Astrocyte of the cerebellum (primary cell): ENCODE data around the gene TAS1R1.

Experiments
- DNase-seq: peaks from one replicate; pipeline ENCODE4 v3.0.0-alpha.2; 2011; ENCODE audit warnings: low read depth
- H3K4me3 ChIP-seq: 2 replicates; pipeline ENCODE4 v1.5.1; 2011; ENCODE audit warnings: mild to moderate bottlenecking, low read depth, low read length, moderate library complexity
- CTCF ChIP-seq: IDR thresholded peaks from 2 replicates; pipeline ENCODE4 v1.5.1; 2012; ENCODE audit warnings: low read length, low read depth, moderate library complexity, mild to moderate bottlenecking; ENCODE audit errors: missing control alignments
- in situ Hi-C: cut with HindIII; loops from 2 replicates; pipeline ENCODE4 v1.10.0; 2017; ENCODE audit warnings: low sequenced_read_pairs

Gene TAS1R1

GRCh38 chr1:6587261-6588005 is 32.3 kb downstream of the TAS1R1 start:
- in situ Hi-C loops = no loop called here
- no peak overlapping the region for H3K4me3 ChIP-seq
- DNase-seq = no peak
- TF ChIP-seq CTCF = no peak

- no peak overlapping the region for H3K4me3 ChIP-seq
- no peak for DNase-seq
- TF ChIP-seq CTCF = no peak
- in situ Hi-C loops = no loop called here
These were observed 33.2 kb downstream of the TAS1R1 start for GRCh38 chr1:6588128-6588892.

GRCh38 chr1:6588893-6589520 is 33.9 kb downstream of the TAS1R1 start:
- in situ Hi-C loops = no loop called here
- no peak for DNase-seq
- TF ChIP-seq CTCF = no peak
- H3K4me3 ChIP-seq = no peak overlapping the region

DNA sequence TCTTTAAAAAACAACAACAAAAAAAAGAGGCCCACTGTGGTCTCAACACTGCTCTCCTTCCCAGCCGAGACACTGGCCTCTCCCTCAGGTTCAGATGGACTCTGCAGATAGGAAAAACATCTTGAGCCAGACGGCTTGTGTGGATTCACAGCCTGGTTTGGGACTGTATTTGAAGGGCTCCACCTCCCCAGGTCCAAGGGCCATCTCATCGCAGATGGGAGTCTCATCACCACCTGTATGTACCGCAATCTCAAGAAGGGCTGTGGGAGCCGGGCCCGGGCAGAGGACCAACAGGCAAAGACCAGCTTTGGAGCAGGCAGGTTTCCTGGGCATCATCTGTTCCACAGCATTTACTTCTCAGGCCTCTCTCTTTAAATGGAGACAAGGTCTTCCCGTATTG is 34.9 kb downstream of the TAS1R1 start:
- no peak overlapping the region for H3K4me3 ChIP-seq
- no peak for DNase-seq
- no peak for TF ChIP-seq CTCF
- in situ Hi-C loops = no loop called here

DNA sequence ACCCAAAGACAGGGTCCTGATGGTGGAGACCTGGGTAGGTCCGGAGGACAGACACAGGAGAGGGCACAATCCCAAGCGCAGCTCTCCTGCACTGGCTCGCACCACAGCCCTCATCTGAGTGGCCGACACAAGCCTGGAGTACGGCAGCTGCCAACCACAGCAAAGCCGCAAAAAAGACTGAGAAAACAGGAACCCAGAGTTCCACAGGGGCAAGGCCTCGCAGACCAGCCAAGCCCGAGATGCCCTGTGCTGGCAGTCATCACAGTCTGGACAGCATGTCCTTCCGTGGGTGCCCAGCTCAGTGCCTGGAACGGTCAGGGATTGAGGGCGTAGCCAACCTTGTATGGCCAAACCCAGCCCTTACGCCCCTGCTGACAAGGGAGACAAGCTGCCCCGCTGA is 36.1 kb downstream of the TAS1R1 start:
- no peak for DNase-seq
- TF ChIP-seq CTCF = no peak
- H3K4me3 ChIP-seq = no peak overlapping the region
- in situ Hi-C loops = no loop called here

GRCh38 chr1:6591644-6592043 is 36.5 kb downstream of the TAS1R1 start:
- no peak for DNase-seq
- no peak overlapping the region for H3K4me3 ChIP-seq
- TF ChIP-seq CTCF = no peak
- in situ Hi-C loops = no loop called here
